ENCODE data around the gene INPP5J. TPM values are rescaled to one million over a fixed set of nuclear protein-coding genes. Genes with fewer than 3 reads are reported as not detected.

Gene INPP5J
- total RNA-seq, 1 donor from 2014 or later = under 0.01 TPM

GRCh38 chr22:31086703-31087330 is 35.9 kb upstream of the INPP5J start:
- DNase-seq (ENCODE audit: low read depth) (peak; percentile 47), FAIRE-seq (no peak)
- TF ChIP-seq CTCF (IDR thresholded peaks at IDR 0.05; ENCODE audit: insufficient read depth, low read length, severe bottlenecking) = no peak
- H3K36me3 ChIP-seq (ENCODE audit: control insufficient read depth, insufficient read depth, low read length) = peaks cover 36% of the 10 kb centered on the region
- H3K4me3 ChIP-seq (ENCODE audit: low read depth, low read length) = no peak overlapping the region
- H3K27me3 ChIP-seq (ENCODE audit: control insufficient read depth, insufficient read depth, low read length) = no peaks in the 10 kb centered on the region

- no peak overlapping the region for H3K4me3 ChIP-seq (ENCODE audit: low read depth, low read length)
- H3K36me3 ChIP-seq (ENCODE audit: control insufficient read depth, insufficient read depth, low read length) = peaks cover 44% of the 10 kb centered on the region
- no peak for TF ChIP-seq CTCF (IDR thresholded peaks at IDR 0.05; ENCODE audit: insufficient read depth, low read length, severe bottlenecking)
- DNase-seq (ENCODE audit: low read depth) (no peak), FAIRE-seq (no peak)
- H3K27me3 ChIP-seq (ENCODE audit: control insufficient read depth, insufficient read depth, low read length) = no peaks in the 10 kb centered on the region
Observed at GRCh38 chr22:31087744-31088215, 35.0 kb upstream of the INPP5J start.

- TF ChIP-seq CTCF (IDR thresholded peaks at IDR 0.05; ENCODE audit: insufficient read depth, low read length, severe bottlenecking) = no peak
- Histone ChIP-seq H3K36me3 (ENCODE audit: control insufficient read depth, insufficient read depth, low read length) (peaks cover 48% of the 10 kb centered on the region), H3K27me3 (ENCODE audit: control insufficient read depth, insufficient read depth, low read length) (no peaks in the 10 kb centered on the region), H3K4me3 (ENCODE audit: low read depth, low read length) (no peak overlapping the region)
- FAIRE-seq (peak; percentile 7), DNase-seq (ENCODE audit: low read depth) (no peak)
Observed at GRCh38 chr22:31088233-31088986, 34.4 kb upstream of the INPP5J start.

GRCh38 chr22:31089160-31090100 is 33.3 kb upstream of the INPP5J start:
- Histone ChIP-seq H3K36me3 (ENCODE audit: control insufficient read depth, insufficient read depth, low read length) (peaks cover 55% of the 10 kb centered on the region), H3K27me3 (ENCODE audit: control insufficient read depth, insufficient read depth, low read length) (no peaks in the 10 kb centered on the region), H3K4me3 (ENCODE audit: low read depth, low read length) (no peak overlapping the region)
- peak; percentile 82 for TF ChIP-seq CTCF (IDR thresholded peaks at IDR 0.05; ENCODE audit: insufficient read depth, low read length, severe bottlenecking)
- FAIRE-seq = no peak
- DNase-seq (ENCODE audit: low read depth) = no peak

GRCh38 chr22:31090217-31091085 is 32.3 kb upstream of the INPP5J start:
- TF ChIP-seq CTCF (IDR thresholded peaks at IDR 0.05; ENCODE audit: insufficient read depth, low read length, severe bottlenecking) = no peak
- Histone ChIP-seq H3K36me3 (ENCODE audit: control insufficient read depth, insufficient read depth, low read length) (peaks cover 61% of the 10 kb centered on the region), H3K27me3 (ENCODE audit: control insufficient read depth, insufficient read depth, low read length) (no peaks in the 10 kb centered on the region), H3K4me3 (ENCODE audit: low read depth, low read length) (no peak overlapping the region)
- no peak for FAIRE-seq
- no peak for DNase-seq (ENCODE audit: low read depth)
